IMR-90 (cell line): Measurements from ENCODE around the gene PMP22. TPM values are rescaled to one million over a fixed set of nuclear protein-coding genes. Genes with fewer than 3 reads are reported as not detected.
"Not testable (repeated sequence)": the region's sequence is repeated elsewhere in the genome, so short reads cannot be mapped to it uniquely, and the experiment has no call there.

Experiments
- ATAC-seq: fragments of 200-7000 bp; cut with Tn5 transposase; 2 replicates; pipeline ENCODE4 v1.9.1; 2020; ENCODE audit warnings: low read depth, mild to moderate bottlenecking, moderate library complexity
- BruUV-seq: library from RNA; stranded (reverse); fragments of 400-500 nt; replicated peaks from 2 replicates; lab custom pipeline; 2021; lab: Mats Ljungman, UMichigan
- CTCF ChIA-PET: fragments of 300-600 bp; formaldehyde crosslinking; extraction: SDS; loops from one replicate; lab custom pipeline; 2021; ENCODE audit warnings: antibody characterized with exemption; lab: Yijun Ruan, JAX
- POLR2A ChIA-PET: fragments of 300-600 bp; sonication (Branson Sonifier 250); formaldehyde crosslinking; loops from one replicate; lab custom pipeline; 2022; ENCODE audit warnings: antibody characterized with exemption; ENCODE audit not compliant: unreplicated experiment; lab: Charles Lee
- DNase-seq: peaks from one replicate; pipeline ENCODE4 v3.0.0; 2013
- H2AFZ ChIP-seq: replicated peaks from 2 replicates; pipeline ENCODE3; 2013; ENCODE audit warnings: low read length, mild to moderate bottlenecking; ENCODE audit not compliant: poor library complexity
- H2AK5ac ChIP-seq: 2 replicates; pipeline ENCODE4 v1.6.1; 2013; ENCODE audit warnings: low read depth, low read length, inconsistent platforms
- H2AK9ac ChIP-seq: replicated peaks from 2 replicates; pipeline ENCODE3; 2013; ENCODE audit warnings: mild to moderate bottlenecking, low read depth, low read length, moderate library complexity; ENCODE audit not compliant: poor library complexity
- H2BK120ac ChIP-seq: 2 replicates; pipeline ENCODE4 v1.6.1; 2013; ENCODE audit warnings: low read depth, low read length, inconsistent platforms
- H2BK15ac ChIP-seq: 3 replicates; pipeline ENCODE4 v1.6.1; 2013; ENCODE audit warnings: low read depth, low read length, inconsistent platforms
- H2BK20ac ChIP-seq: 2 replicates; pipeline ENCODE4 v1.6.1; 2013; ENCODE audit warnings: low read depth, mild to moderate bottlenecking, inconsistent platforms, low read length, moderate library complexity
- H2BK5ac ChIP-seq: 2 replicates; pipeline ENCODE4 v1.6.1; 2013; ENCODE audit warnings: mild to moderate bottlenecking, low read depth, low read length, inconsistent platforms; ENCODE audit not compliant: poor library complexity, severe bottlenecking
- H3K14ac ChIP-seq: replicated peaks from 2 replicates; pipeline ENCODE4 v1.6.1; 2013; ENCODE audit warnings: low read depth, low read length, inconsistent platforms
- H3K18ac ChIP-seq: 2 replicates; pipeline ENCODE4 v1.6.1; 2013; ENCODE audit warnings: low read depth, low read length, control low read depth
- H3K23ac ChIP-seq: 2 replicates; pipeline ENCODE4 v1.6.1; 2013; ENCODE audit warnings: low read depth, low read length, inconsistent platforms
- H3K27ac ChIP-seq: 2 replicates; pipeline ENCODE4 v1.5.1; 2013; ENCODE audit warnings: mild to moderate bottlenecking, control low read depth, low read length; ENCODE audit not compliant: insufficient read depth
- H3K27me3 ChIP-seq: 2 replicates; pipeline ENCODE4 v1.6.1; 2013; ENCODE audit warnings: low read length; ENCODE audit not compliant: control insufficient read depth, insufficient read depth
- H3K36me3 ChIP-seq: 2 replicates; pipeline ENCODE4 v1.6.1; 2013; ENCODE audit warnings: low read length, mixed read lengths; ENCODE audit not compliant: control insufficient read depth, insufficient read depth
- H3K4ac ChIP-seq: 2 replicates; pipeline ENCODE4 v1.6.1; 2013; ENCODE audit warnings: low read depth, low read length, inconsistent platforms
- H3K4me1 ChIP-seq: 2 replicates; pipeline ENCODE4 v1.6.1; 2013; ENCODE audit warnings: low read length, mixed read lengths; ENCODE audit not compliant: control insufficient read depth, insufficient read depth
- H3K4me2 ChIP-seq: 2 replicates; pipeline ENCODE4 v1.6.1; 2013; ENCODE audit warnings: low read depth, mild to moderate bottlenecking, control low read depth, low read length, moderate library complexity
- H3K4me3 ChIP-seq: 2 replicates; pipeline ENCODE4 v1.5.1; 2013; ENCODE audit warnings: low read depth, mild to moderate bottlenecking, control low read depth, low read length, moderate library complexity; ENCODE audit not compliant: insufficient read depth
- H3K56ac ChIP-seq: 2 replicates; pipeline ENCODE4 v1.6.1; 2013; ENCODE audit warnings: low read length, inconsistent platforms; ENCODE audit not compliant: insufficient read depth; ENCODE audit errors: extremely low read depth
- H3K79me1 ChIP-seq, 2 experiments: 2 replicates each; pipeline ENCODE4 v1.6.1; 2013; ENCODE audit warnings: low read length in 2 of 2, inconsistent platforms in 1 of 2, low read depth in 1 of 2
- H3K9ac ChIP-seq: 2 replicates; pipeline ENCODE4 v1.6.1; 2013; ENCODE audit warnings: low read depth, low read length, control low read depth
- H3K9me1 ChIP-seq: 2 replicates; pipeline ENCODE4 v1.6.1; 2013; ENCODE audit warnings: low read length, inconsistent platforms; ENCODE audit not compliant: insufficient read depth
- H3K9me3 ChIP-seq: 2 replicates; pipeline ENCODE4 v1.6.1; 2013; ENCODE audit warnings: low read length; ENCODE audit not compliant: control insufficient read depth, insufficient read depth
- H4K20me1 ChIP-seq: 2 replicates; pipeline ENCODE4 v1.6.1; 2013; ENCODE audit warnings: low read length, inconsistent platforms; ENCODE audit not compliant: insufficient read depth
- H4K5ac ChIP-seq: 2 replicates; pipeline ENCODE4 v1.6.1; 2013; ENCODE audit warnings: mild to moderate bottlenecking, low read depth, low read length, control low read depth
- H4K8ac ChIP-seq, 2 experiments: 2 replicates each; pipeline ENCODE4 v1.6.1; 2013; ENCODE audit warnings: low read depth in 2 of 2, low read length in 2 of 2, control low read depth in 1 of 2, inconsistent platforms in 1 of 2
- H4K91ac ChIP-seq: 2 replicates; pipeline ENCODE4 v1.6.1; 2013; ENCODE audit warnings: low read depth, low read length, inconsistent platforms; ENCODE audit not compliant: insufficient read depth
- WGBS, 2 experiments: methylation state at CpG; one replicate each; pipeline versions ENCODE4 v1.1.5 to v1.1.7; 2013; ENCODE audit warnings: missing lambda C conversion rate in 2 of 2; ENCODE audit not compliant: insufficient read length in 1 of 2; ENCODE audit errors: extremely low coverage in 2 of 2; 5-methylcytosine and 5-hydroxymethylcytosine counted together
- dilution Hi-C: fragments of 300-500 bp; cut with HindIII; formaldehyde crosslinking; loops from one replicate; pipeline ENCODE4 v1.14.3; 2018; ENCODE audit warnings: low sequenced_read_pairs; ENCODE audit not compliant: unreplicated experiment
- in situ Hi-C: fragments of 300-500 bp; cut with MboI; formaldehyde crosslinking; loops from 3 replicates; pipeline ENCODE4 v1.14.3; 2019; ENCODE audit warnings: low sequenced_read_pairs, inconsistent platforms, mixed read lengths
- intact Hi-C: fragments of 100-400 bp; cut with micrococcal nuclease; formaldehyde crosslinking; loops from 2 replicates; pipeline ENCODE4 v1.10.0; 2022
- polyA plus RNA-seq, 3 experiments: library from polyadenylated mRNA; depleted of rRNA; stranded (reverse); fragments of >200 nt; gene quantifications; 2 replicates each; pipeline ENCODE4 v1.2.3, GENCODE V29; 2012; ENCODE audit warnings: low replicate concordance in 1 of 3
- total RNA-seq: library from RNA; depleted of rRNA; stranded (reverse); fragments of >200 nt; gene quantifications from 2 replicates; pipeline ENCODE4 v1.2.3, GENCODE V29; 2012

The PMP22 gene
- total and polyA plus RNA-seq, 2 of the 4 experiments (the other 2 are of a cell fraction), result 33.5 to 72.8 TPM

GRCh38 chr17:15200574-15200973 lies 64.6 kb downstream of the PMP22 start:
- H2BK5ac ChIP-seq, H3K4me3 ChIP-seq, H3K14ac ChIP-seq, ATAC-seq, H3K4ac ChIP-seq, H3K4me1 ChIP-seq, H3K79me1 ChIP-seq, H4K20me1 ChIP-seq, H2BK20ac ChIP-seq, CTCF ChIA-PET, DNase-seq, H3K23ac ChIP-seq, H3K56ac ChIP-seq, H2AFZ ChIP-seq, H3K27me3 ChIP-seq, H3K4me2 ChIP-seq, POLR2A ChIA-PET, H2AK5ac ChIP-seq, H2AK9ac ChIP-seq, H3K9me1 ChIP-seq, dilution Hi-C loops, in situ Hi-C loops, H2BK15ac ChIP-seq, H3K18ac ChIP-seq, H4K5ac ChIP-seq, H2BK120ac ChIP-seq, H3K9ac ChIP-seq, H3K36me3 ChIP-seq, H3K27ac ChIP-seq, H4K91ac ChIP-seq, BruUV-seq, H4K8ac ChIP-seq, intact Hi-C loops: not testable (repeated sequence)
- WGBS, 2 experiments, result no CpG with 5 or more reads among the region's 2 CpGs
- peaks cover 20% of the 10 kb centered on the region for H3K9me3 ChIP-seq
